ENCODE measurements around the gene RIMKLB. TPM values are rescaled to one million over a fixed set of nuclear protein-coding genes. Genes with fewer than 3 reads are reported as not detected.

The RIMKLB gene
- total RNA-seq, 1 experiment from 2014 or later: 87.7 TPM

DNA sequence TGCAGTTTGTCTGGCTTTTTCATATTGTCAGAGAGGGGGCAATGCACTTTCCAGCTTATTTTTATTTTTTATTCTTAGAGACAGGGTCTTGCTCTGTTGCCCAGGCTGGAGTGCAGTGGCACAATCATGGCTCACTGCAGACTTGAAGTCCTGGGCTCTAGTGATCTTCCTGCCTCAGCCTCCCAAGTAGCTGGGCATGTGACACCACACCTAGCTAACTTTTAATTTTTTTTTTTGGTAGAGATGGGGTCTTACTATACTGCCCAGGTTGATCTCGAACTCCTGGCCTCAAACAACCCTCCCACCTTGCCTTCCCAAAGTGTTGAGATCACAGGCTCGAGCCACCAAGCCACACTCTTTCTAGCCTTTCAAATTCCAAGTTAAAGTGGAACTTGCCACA lies 120.7 kb downstream of the RIMKLB start:
- Mint-ChIP-seq H3K27me3 (ENCODE audit: low read depth) (no peaks in the 10 kb centered on the region), H3K4me3 (peak overlapping the region in 1 of 2 experiments; percentile 74; a peak in 1 of 5 replicates), H3K9me3 (peaks cover 0 to 3% of the 10 kb centered on the region in 2 experiments; a peak in 1 of 5 replicates), H3K27ac (peak overlapping the region; percentile 95 to 99 (median 99)), H3K36me3 (ENCODE audit: insufficient read depth in 1 of 3, low read depth in 3 of 3) (no peaks in the 10 kb centered on the region), H3K4me1 (peaks cover 53 to 63% of the 10 kb centered on the region in 2 experiments)
- Histone ChIP-seq H2AFZ (ENCODE audit: low read length) (no peak overlapping the region), H3K56ac (ENCODE audit: insufficient read length, low read depth, low read length) (no peak overlapping the region), H3K9ac (ENCODE audit: extremely low read depth, insufficient read length, low read length) (no peak overlapping the region), H2BK15ac (ENCODE audit: low read depth, low read length) (no peak overlapping the region), H2BK20ac (ENCODE audit: low read depth, low read length, poor library complexity, severe bottlenecking) (no peak overlapping the region), H2BK12ac (ENCODE audit: insufficient read length, low read depth, low read length) (peak overlapping the region; percentile 45), H4K20me1 (ENCODE audit: control insufficient read depth, insufficient read depth, insufficient read length) (no peaks in the 10 kb centered on the region), H3K27ac (ENCODE audit: insufficient read length, low read depth, low read length) (peak overlapping the region; percentile 87), H3K4me1 (ENCODE audit: insufficient read depth, low read length) (peaks cover 15% of the 10 kb centered on the region; the same call in 1 of the 2 replicates), H3K18ac (ENCODE audit: insufficient read length, low read depth, low read length) (no peak overlapping the region), H3K4ac (ENCODE audit: low read depth, low read length) (no peak overlapping the region), H3K23ac (ENCODE audit: insufficient read length, low read depth, low read length) (no peak overlapping the region), H3K9me3 (ENCODE audit: control insufficient read depth, low read depth, low read length) (no peaks in the 10 kb centered on the region), H3K4me2 (ENCODE audit: insufficient read depth, insufficient read length, low read length) (no peak overlapping the region), H3K14ac (ENCODE audit: insufficient read depth, low read length) (no peak overlapping the region), H3K27me3 (ENCODE audit: insufficient read depth, low read length) (no peaks in the 10 kb centered on the region), H3K79me1 (ENCODE audit: insufficient read depth, low read depth, low read length, poor library complexity, severe bottlenecking) (no peaks in the 10 kb centered on the region), H2BK120ac (ENCODE audit: low read depth, low read length, poor library complexity, severe bottlenecking) (no peak overlapping the region), H3T11ph (ENCODE audit: low read length) (no peak overlapping the region), H3K79me2 (ENCODE audit: insufficient read depth, low read length) (no peaks in the 10 kb centered on the region), H4K8ac (replicated peaks; ENCODE audit: insufficient read length, low read depth, low read length) (no peak overlapping the region), H4K91ac (ENCODE audit: insufficient read length, low read depth, low read length) (no peak overlapping the region), H2AK5ac (ENCODE audit: insufficient read length, low read length) (no peak overlapping the region), H4K5ac (ENCODE audit: insufficient read length, low read depth, low read length) (peak overlapping the region; percentile 81), H3K23me2 (ENCODE audit: insufficient read length, low read depth, low read length, poor library complexity, severe bottlenecking) (no peaks in the 10 kb centered on the region), H2BK5ac (ENCODE audit: insufficient read length, low read length) (no peak overlapping the region)
- no CpG with 5 or more reads among the region's 2 CpGs for WGBS (ENCODE audit: extremely low coverage, insufficient read length, low lambda C conversion rate)
- no peak for DNase-seq
- TF ChIP-seq, protein P1, sequence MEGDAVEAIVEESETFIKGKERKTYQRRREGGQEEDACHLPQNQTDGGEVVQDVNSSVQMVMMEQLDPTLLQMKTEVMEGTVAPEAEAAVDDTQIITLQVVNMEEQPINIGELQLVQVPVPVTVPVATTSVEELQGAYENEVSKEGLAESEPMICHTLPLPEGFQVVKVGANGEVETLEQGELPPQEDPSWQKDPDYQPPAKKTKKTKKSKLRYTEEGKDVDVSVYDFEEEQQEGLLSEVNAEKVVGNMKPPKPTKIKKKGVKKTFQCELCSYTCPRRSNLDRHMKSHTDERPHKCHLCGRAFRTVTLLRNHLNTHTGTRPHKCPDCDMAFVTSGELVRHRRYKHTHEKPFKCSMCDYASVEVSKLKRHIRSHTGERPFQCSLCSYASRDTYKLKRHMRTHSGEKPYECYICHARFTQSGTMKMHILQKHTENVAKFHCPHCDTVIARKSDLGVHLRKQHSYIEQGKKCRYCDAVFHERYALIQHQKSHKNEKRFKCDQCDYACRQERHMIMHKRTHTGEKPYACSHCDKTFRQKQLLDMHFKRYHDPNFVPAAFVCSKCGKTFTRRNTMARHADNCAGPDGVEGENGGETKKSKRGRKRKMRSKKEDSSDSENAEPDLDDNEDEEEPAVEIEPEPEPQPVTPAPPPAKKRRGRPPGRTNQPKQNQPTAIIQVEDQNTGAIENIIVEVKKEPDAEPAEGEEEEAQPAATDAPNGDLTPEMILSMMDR (conservative IDR thresholded peaks at IDR 0.05): no peak

Data from H9 (cell line).